ENCODE results near the gene JAK1.

Gene JAK1

GRCh38 chr1:64894438-64895196 is 71.7 kb downstream of the JAK1 start:
- in situ Hi-C loops (cut with MboI; ENCODE audit: low sequenced_read_pairs), result no loop called here

- in situ Hi-C loops (cut with MboI; ENCODE audit: low sequenced_read_pairs), result no loop called here
Measured at GRCh38 chr1:64893921-64894320, 72.4 kb downstream of the JAK1 start.

GRCh38 chr1:64892576-64893573 is 73.5 kb downstream of the JAK1 start:
- in situ Hi-C loops (cut with MboI; ENCODE audit: low sequenced_read_pairs), result no loop called here

GRCh38 chr1:64891448-64891825 is 74.9 kb downstream of the JAK1 start:
- in situ Hi-C loops (cut with MboI; ENCODE audit: low sequenced_read_pairs), result no loop called here

GRCh38 chr1:64890699-64891447 is 75.5 kb downstream of the JAK1 start:
- in situ Hi-C loops (cut with MboI; ENCODE audit: low sequenced_read_pairs), result no loop called here

- in situ Hi-C loops (cut with MboI; ENCODE audit: low sequenced_read_pairs), result no loop called here
Measured at GRCh38 chr1:64887689-64888217, 78.6 kb downstream of the JAK1 start.

- in situ Hi-C loops (cut with MboI; ENCODE audit: low sequenced_read_pairs), result no loop called here
Measured at GRCh38 chr1:64886877-64887276, 79.5 kb downstream of the JAK1 start.

GRCh38 chr1:64885648-64886047 is 80.7 kb downstream of the JAK1 start:
- in situ Hi-C loops (cut with MboI; ENCODE audit: low sequenced_read_pairs), result no loop called here

- in situ Hi-C loops (cut with MboI; ENCODE audit: low sequenced_read_pairs), result no loop called here
Measured at GRCh38 chr1:64884261-64885040, 81.9 kb downstream of the JAK1 start.

GRCh38 chr1:64882574-64883255 is 83.6 kb downstream of the JAK1 start:
- in situ Hi-C loops (cut with MboI; ENCODE audit: low sequenced_read_pairs), result no loop called here

GRCh38 chr1:64881281-64881680 is 85.1 kb downstream of the JAK1 start:
- in situ Hi-C loops (cut with MboI; ENCODE audit: low sequenced_read_pairs), result no loop called here

- in situ Hi-C loops (cut with MboI; ENCODE audit: low sequenced_read_pairs), result no loop called here
Measured at GRCh38 chr1:64880449-64880848, 85.9 kb downstream of the JAK1 start.

GRCh38 chr1:64878931-64879611 is 87.3 kb downstream of the JAK1 start:
- in situ Hi-C loops (cut with MboI; ENCODE audit: low sequenced_read_pairs), result no loop called here

- in situ Hi-C loops (cut with MboI; ENCODE audit: low sequenced_read_pairs), result no loop called here
Measured at GRCh38 chr1:64878090-64878489, 88.3 kb downstream of the JAK1 start.

GRCh38 chr1:64877598-64877997 is 88.8 kb downstream of the JAK1 start:
- in situ Hi-C loops (cut with MboI; ENCODE audit: low sequenced_read_pairs), result no loop called here

GRCh38 chr1:64877151-64877550 is 89.2 kb downstream of the JAK1 start:
- in situ Hi-C loops (cut with MboI; ENCODE audit: low sequenced_read_pairs), result no loop called here

GRCh38 chr1:64875606-64876005 is 90.7 kb downstream of the JAK1 start:
- in situ Hi-C loops (cut with MboI; ENCODE audit: low sequenced_read_pairs), result no loop called here

- in situ Hi-C loops (cut with MboI; ENCODE audit: low sequenced_read_pairs), result no loop called here
Measured at GRCh38 chr1:64875101-64875500, 91.2 kb downstream of the JAK1 start.

GRCh38 chr1:64874666-64875065 is 91.7 kb downstream of the JAK1 start:
- in situ Hi-C loops (cut with MboI; ENCODE audit: low sequenced_read_pairs), result no loop called here
